ENCODE results near the gene C18orf63. TPM values are rescaled to one million over a fixed set of nuclear protein-coding genes. Genes with fewer than 3 reads are reported as not detected.

C18orf63 gene
- total RNA-seq, 1 donor from 2014 or later, result not detected

DNA sequence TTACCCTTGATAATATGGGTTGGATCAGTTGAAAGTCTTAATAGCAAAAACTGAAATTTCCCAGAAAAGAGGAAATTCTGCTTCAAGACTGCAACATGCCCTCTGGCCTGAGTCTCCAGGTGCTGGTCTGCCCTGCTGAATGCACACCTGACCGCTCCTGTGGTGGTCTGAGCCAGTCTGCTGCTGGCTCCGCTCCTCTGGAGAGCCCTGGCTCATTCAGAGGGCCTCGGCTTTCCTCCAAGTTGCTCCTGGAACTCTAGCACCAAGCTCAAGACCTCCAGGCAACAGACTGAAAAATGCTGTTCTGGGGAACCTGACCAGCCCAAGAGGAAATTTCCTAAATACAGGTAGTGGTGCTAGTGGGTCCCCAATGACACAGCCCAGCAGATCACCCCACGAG is 76.7 kb downstream of the C18orf63 start:
- DNase-seq (ENCODE audit: extremely low spot score in 2 of 2), result no peak
- peaks cover 15% of the 10 kb centered on the region for H3K4me1 ChIP-seq
- intact Hi-C loops (cut with DNase I), result no loop called here
- TF ChIP-seq, protein P1, sequence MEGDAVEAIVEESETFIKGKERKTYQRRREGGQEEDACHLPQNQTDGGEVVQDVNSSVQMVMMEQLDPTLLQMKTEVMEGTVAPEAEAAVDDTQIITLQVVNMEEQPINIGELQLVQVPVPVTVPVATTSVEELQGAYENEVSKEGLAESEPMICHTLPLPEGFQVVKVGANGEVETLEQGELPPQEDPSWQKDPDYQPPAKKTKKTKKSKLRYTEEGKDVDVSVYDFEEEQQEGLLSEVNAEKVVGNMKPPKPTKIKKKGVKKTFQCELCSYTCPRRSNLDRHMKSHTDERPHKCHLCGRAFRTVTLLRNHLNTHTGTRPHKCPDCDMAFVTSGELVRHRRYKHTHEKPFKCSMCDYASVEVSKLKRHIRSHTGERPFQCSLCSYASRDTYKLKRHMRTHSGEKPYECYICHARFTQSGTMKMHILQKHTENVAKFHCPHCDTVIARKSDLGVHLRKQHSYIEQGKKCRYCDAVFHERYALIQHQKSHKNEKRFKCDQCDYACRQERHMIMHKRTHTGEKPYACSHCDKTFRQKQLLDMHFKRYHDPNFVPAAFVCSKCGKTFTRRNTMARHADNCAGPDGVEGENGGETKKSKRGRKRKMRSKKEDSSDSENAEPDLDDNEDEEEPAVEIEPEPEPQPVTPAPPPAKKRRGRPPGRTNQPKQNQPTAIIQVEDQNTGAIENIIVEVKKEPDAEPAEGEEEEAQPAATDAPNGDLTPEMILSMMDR (IDR thresholded peaks at IDR 0.05), result no peak
- TF ChIP-seq POLR2A (IDR thresholded peaks at IDR 0.05), result no peak
- no peak for TF ChIP-seq POLR2AphosphoS5 (IDR thresholded peaks at IDR 0.05; ENCODE audit: insufficient read depth in 1 of 2, low read depth in 1 of 2)
- H3K9me3 ChIP-seq, result no peaks in the 10 kb centered on the region
- no peak overlapping the region for H3K4me3 ChIP-seq
- H3K27ac ChIP-seq, result no peak overlapping the region
- no peaks in the 10 kb centered on the region for H3K36me3 ChIP-seq
- no peaks in the 10 kb centered on the region for H3K27me3 ChIP-seq

DNA sequence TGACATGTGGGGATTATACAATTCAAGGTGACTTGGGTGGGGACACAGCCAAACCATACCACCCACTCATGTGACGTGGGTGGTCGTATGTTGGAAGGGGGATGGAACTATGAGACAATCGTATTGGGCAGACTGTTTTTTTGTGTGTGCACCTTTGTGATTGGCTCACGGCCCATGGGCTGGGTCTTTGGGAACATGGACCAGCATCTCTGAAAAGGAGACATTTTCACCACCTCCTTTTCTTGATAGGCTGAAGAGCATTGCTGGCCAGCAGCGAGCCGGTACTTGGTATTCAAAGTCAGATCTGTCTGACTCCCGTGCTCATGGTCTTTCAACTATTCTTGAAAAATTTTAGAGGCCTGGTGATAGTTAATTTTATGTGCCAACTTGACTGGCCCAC is 79.4 kb downstream of the C18orf63 start:
- Histone ChIP-seq H3K4me1 (peaks cover 18% of the 10 kb centered on the region), H3K4me3 (no peak overlapping the region), H3K27me3 (no peaks in the 10 kb centered on the region), H3K36me3 (no peaks in the 10 kb centered on the region), H3K9me3 (no peaks in the 10 kb centered on the region), H3K27ac (no peak overlapping the region)
- no peak for DNase-seq (ENCODE audit: extremely low spot score in 2 of 2)
- intact Hi-C loops (cut with DNase I), result no loop called here
- TF ChIP-seq, protein P1 (IDR thresholded peaks at IDR 0.05), result no peak
- TF ChIP-seq POLR2AphosphoS5 (IDR thresholded peaks at IDR 0.05; ENCODE audit: insufficient read depth in 1 of 2, low read depth in 1 of 2), result no peak

DNA sequence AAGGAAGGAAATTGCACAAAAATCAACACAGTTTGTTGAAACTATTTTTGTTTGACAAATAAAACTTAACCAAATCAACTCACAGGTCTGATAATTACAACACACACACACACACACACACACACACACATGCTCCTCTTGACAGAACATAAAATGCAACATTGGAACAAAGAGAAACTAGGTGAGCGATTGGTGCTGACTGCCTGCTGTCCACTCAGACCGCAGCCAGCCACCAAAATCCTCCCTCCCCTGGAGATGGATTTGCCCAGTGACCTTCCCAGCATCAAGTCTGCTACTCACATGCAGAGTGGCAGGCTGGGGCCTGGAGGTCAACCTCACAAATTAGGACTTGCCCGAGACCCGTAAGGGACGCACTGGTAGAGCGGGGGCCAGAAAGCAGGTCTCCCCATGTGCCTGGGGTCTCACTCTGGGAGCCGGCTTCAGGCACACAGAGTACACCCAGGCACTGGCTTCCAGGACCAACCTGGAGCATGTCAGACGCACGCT is 80.1 kb downstream of the C18orf63 start:
- TF ChIP-seq POLR2AphosphoS5 (IDR thresholded peaks at IDR 0.05; ENCODE audit: insufficient read depth in 1 of 2, low read depth in 1 of 2), result no peak
- TF ChIP-seq, protein P1 (IDR thresholded peaks at IDR 0.05), result no peak
- no peak for TF ChIP-seq POLR2A (IDR thresholded peaks at IDR 0.05)
- intact Hi-C loops (cut with DNase I), result no loop called here
- H3K27ac ChIP-seq, result no peak overlapping the region

DNA sequence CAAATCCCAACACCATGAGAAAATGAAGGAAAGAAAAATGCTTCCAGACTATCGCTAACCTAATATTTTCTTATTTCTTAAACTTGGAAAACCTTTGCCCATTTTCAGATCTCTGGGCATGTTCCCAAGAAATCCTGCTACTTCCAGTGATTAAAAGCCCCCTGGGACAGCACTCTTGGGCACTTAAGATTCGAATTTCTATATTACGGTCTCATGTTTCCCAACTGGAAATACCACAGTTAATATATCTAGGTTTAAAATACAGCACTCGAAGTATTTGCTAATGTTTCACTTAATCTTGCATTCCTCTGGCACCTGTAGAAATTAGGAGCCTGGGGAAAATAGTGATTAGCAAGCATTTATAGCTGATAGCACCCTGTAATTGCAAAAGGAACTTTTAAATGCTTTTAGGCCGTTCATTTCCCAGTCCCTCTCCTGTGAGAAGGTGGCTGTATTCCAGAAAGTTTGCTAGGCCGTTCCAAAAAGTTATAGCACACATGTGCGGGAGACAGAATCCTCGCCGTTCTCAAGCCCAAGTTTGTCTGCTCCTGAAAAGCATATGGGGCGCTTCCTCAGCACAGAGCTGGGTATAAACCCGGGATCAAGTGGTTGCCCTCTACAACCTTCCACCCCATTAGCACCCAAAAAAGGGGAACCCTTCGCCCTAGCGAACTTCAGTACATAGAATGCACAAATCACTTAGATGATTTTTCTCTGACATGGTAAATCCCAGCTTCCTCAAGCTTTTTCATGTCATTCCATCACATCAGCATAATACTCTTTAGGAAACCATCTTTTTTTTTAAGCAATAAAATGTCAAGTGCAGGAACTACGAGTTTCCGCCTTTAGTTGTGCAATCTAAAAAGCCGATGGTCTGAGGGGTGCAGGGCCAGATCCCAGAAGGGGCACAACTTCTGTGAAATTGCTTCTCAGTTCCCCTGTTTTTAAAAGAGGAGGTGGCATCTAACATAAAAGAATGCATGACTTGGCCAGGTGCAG is 80.8 kb downstream of the C18orf63 start:
- peaks cover 18% of the 10 kb centered on the region for H3K4me1 ChIP-seq
- H3K9me3 ChIP-seq, result no peaks in the 10 kb centered on the region
- TF ChIP-seq, protein P1 (IDR thresholded peaks at IDR 0.05), result no peak
- TF ChIP-seq POLR2A (IDR thresholded peaks at IDR 0.05), result no peak
- no peak for TF ChIP-seq POLR2AphosphoS5 (IDR thresholded peaks at IDR 0.05; ENCODE audit: insufficient read depth in 1 of 2, low read depth in 1 of 2)
- DNase-seq (ENCODE audit: extremely low spot score in 2 of 2), result no peak
- intact Hi-C loops (cut with DNase I), result no loop called here
- H3K36me3 ChIP-seq, result no peaks in the 10 kb centered on the region
- H3K27me3 ChIP-seq, result no peaks in the 10 kb centered on the region
- H3K27ac ChIP-seq, result no peak overlapping the region
- no peak overlapping the region for H3K4me3 ChIP-seq

More for the DNA sequence above, 80.1 kb downstream of the C18orf63 start:
- no peak for DNase-seq (ENCODE audit: extremely low spot score in 2 of 2)
- H3K4me1 ChIP-seq, result peaks cover 18% of the 10 kb centered on the region
- no peaks in the 10 kb centered on the region for H3K36me3 ChIP-seq
- H3K4me3 ChIP-seq, result no peak overlapping the region
- H3K27me3 ChIP-seq, result no peaks in the 10 kb centered on the region
- no peaks in the 10 kb centered on the region for H3K9me3 ChIP-seq

DNA sequence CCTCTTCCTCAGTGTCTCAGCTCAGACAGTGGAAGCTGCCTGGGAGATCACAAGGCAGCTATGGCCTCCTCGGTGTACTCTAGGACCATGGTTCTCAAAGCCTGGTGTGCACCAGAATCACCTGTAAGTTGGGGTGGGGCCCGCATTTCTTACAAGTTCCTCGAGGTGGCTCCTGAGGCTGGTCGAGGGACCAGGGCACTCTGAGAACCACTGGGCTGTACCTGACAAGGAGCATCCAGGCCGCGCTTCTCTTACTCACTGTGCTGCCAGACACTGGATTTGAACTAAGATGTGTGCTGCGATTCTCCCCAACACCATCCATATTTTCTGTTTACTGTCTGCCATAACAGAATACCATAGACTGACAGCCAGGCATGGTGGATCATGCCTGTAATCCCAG is 81.9 kb downstream of the C18orf63 start:
- no peak for DNase-seq (ENCODE audit: extremely low spot score in 2 of 2)
- Histone ChIP-seq H3K9me3 (no peaks in the 10 kb centered on the region), H3K27ac (no peak overlapping the region), H3K4me3 (no peak overlapping the region), H3K36me3 (no peaks in the 10 kb centered on the region), H3K27me3 (no peaks in the 10 kb centered on the region), H3K4me1 (peaks cover 18% of the 10 kb centered on the region)
- intact Hi-C loops (cut with DNase I), result no loop called here
- TF ChIP-seq, protein P1 (IDR thresholded peaks at IDR 0.05), result no peak
- TF ChIP-seq POLR2AphosphoS5 (IDR thresholded peaks at IDR 0.05; ENCODE audit: insufficient read depth in 1 of 2, low read depth in 1 of 2) (no peak), POLR2A (IDR thresholded peaks at IDR 0.05) (no peak)

All from vagina (tissue), 2 donors.